CD4-positive, alpha-beta T cell treated with Interleukin-15 for 4 hours (primary cell): ENCODE results near the gene ST6GALNAC2.
"Not testable (repeated sequence)": the region's sequence is repeated elsewhere in the genome, so short reads cannot be mapped to it uniquely, and the experiment has no call there.

Experiments
- DNase-seq: peaks from one replicate; pipeline ENCODE4 v3.0.0-alpha.2; 2020; ENCODE audit warnings: low spot score

ST6GALNAC2 gene

DNA sequence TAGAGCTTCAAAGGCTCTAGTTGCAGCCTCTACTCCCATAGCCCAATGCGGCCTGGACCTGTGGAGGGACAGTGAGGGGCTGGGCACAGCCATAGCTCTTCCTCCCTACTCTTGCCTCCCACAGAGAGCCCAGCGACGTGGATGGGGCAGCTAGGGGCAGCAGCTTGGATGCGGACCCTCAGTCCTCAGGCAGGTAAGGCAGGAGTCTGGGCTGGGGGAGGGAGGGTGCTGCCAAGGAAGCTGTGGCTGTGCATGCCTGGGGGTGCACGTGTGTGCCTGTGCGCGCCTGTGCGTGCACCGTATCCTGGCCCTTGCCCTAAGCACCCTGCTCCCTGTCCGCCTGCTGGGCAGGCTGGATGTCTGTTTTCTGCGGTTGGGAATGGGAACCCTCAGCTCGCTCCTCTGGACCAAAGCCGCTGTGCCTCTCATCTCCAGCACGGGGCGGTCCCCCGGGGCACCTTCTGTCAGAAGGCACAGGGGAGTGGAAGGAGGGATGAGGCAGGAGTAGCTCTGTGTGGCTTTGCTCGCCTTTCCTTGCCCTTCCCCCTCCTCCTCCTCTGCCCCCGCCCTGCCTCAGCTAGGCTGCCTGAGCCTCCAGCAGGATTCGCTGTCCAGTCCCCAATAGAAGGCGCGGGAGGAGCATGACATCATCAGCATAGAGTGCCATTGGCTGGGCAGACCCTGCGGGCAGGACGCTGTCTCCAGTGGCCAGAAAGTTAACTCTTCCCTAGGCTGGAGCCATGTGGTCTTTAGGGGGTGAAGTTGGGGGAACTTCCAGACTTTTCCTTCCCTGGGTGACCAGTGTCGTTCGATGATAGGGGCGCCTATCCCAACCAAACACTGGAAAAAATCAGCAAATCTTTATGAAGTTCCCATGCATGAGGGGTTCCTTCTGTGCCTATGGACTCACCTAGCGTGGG, 45.0 kb downstream of the ST6GALNAC2 start:
- DNase-seq = no peak

DNA sequence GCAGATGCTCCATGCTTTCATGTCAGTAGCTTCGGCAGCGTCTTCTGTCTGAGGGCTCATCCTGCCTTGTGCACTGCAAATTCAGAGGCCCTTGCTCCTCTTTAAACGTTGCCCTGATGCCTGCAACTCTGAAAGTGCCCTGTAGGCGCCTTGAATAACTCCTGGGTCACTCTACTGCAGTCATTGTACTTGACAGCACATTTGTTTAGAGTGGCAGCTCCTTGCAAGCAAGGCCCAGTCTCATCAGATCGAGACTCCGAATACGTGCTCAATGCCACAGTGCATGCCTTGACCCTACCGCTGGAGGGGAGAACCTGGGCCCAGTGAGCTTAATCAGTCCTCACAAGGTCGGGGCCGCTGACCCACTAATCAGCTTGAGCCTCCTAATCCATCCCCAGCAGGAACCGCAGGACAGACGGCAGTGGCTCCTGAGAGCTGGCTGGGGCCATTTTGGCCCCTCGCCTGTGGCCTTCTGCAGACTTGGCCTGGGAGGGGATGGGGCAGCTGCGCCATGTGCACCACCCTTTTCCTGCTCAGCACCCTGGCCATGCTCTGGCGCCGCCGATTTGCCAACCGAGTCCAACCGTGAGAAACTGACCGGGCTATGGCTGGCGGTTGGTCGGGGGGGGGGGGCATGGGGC, 45.9 kb downstream of the ST6GALNAC2 start, which contains the start of gene PRCD:
Gene PRCD, plus strand, starts transcription at position 414 of the 641 bp plus-strand sequence. Its CDS starts 98 bp downstream, at position 512.
- DNase-seq = no peak

DNA sequence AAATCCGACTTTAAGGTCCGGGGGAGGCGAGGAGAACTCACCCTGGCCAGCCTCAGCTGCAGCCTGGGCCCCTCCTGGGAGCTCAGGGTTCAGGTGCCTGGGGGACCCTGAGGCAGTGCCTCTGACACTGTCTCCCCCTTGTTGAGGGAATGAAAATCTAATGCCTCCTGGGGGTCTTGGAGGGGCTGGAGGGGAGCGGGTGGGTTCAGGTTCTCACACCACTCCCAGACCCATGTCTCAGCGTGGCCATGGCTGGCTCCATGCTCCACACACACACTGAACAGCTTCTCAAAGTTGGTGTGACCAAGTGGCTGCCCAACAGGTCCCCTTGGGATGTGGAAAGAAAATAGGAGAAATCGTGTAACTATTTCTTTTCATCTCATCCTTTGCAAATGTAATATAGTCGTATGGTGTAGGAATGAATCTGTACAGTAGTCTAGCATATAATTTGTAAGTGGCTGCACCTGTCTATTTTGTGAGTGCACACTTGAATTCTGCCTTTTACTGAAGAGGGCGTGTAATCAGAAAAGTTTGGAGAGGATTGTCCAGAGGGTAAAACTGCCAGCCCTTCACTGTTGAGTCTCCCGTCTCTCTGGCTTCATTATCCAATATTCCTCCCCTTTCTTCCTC, 46.6 kb downstream of the ST6GALNAC2 start:
- DNase-seq = no peak

DNA sequence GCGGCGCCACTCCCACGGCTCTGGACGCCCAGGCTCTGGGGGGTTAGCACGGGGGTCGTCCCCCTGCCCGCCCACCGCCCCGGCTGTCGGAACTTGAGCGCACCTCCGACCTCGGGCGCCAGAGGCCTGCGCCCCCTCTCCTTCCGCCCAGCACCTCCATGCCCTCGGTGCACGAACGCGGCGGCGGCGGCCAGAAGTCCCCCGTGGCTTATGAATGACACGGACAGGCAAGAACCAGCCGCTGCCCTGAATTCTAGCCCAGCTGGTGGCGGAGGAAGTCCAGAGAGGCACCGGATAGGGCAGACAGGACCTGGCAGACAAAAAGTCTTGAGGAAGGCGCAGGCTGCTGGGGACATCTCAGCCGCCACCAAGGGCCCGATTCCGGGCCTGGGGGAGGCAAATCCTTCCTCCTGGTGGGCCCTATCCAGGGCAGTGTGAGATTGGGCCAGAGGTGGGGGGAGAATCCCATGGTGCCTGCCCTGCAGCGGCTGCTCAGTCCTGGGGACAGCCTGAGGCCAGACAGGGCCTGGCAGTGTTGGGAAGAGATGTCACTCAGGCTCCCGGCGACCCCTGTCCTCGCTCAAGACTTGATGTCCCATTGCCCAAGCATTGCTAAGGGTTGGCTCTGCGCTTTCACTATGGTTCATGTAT, 47.3 kb downstream of the ST6GALNAC2 start:
- no peak for DNase-seq

DNA sequence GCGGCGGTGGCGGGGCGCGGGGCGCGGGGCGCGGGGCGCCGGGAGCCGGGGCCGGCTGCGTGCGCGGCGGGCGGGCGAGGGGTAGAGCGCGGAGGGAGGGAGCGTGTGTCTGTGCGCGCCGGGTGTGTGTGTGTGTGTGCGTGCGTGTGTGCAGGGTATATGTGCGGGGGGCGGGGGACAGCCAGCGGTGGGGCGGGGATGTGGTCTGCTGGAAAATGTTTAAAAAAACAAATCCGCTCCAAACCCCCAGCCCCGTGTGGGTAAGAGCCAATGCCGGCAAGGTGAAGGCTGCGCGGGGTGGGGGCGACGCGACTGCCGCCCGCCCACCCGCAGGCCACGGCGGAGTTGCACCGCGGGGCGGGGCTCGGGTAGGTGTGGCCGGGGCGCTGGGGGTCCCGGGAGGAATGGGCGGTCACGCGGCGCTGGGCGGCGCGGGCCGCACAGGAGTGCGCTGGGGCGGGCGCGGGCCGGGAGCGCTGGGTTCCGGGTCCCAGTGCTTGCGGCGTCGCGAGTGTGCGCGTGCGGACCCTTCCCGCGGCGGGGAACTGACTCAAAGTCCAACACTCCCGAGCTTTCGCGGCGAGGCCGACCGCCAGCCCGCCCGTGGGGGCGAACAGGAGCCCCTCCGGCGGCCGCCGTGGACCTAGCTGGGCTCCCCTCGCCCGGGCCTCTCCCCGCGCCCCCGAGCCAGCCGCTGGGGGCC, 47.9 kb downstream of the ST6GALNAC2 start, which contains the start of gene CYGB:
Gene CYGB, minus strand, starts transcription at position 132 of the 703 bp plus-strand sequence. CDS start 167 bp downstream, outside the sequence.
- DNase-seq = no peak

DNA sequence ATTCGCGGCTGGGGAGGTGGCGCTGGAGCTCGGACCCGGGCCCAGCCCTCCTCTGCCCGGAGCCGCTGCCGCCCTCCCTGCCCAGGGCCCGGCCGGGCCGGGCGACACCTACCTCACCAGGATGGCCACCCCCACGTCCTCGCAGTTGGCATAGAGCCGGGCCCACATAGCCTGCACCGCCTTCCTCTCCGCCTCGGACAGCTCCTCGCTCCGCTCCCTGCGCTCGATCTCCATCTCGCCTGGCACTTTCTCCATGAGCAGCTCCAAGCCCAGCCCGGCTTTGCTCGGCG, 48.4 kb downstream of the ST6GALNAC2 start:
- no peak for DNase-seq

DNA sequence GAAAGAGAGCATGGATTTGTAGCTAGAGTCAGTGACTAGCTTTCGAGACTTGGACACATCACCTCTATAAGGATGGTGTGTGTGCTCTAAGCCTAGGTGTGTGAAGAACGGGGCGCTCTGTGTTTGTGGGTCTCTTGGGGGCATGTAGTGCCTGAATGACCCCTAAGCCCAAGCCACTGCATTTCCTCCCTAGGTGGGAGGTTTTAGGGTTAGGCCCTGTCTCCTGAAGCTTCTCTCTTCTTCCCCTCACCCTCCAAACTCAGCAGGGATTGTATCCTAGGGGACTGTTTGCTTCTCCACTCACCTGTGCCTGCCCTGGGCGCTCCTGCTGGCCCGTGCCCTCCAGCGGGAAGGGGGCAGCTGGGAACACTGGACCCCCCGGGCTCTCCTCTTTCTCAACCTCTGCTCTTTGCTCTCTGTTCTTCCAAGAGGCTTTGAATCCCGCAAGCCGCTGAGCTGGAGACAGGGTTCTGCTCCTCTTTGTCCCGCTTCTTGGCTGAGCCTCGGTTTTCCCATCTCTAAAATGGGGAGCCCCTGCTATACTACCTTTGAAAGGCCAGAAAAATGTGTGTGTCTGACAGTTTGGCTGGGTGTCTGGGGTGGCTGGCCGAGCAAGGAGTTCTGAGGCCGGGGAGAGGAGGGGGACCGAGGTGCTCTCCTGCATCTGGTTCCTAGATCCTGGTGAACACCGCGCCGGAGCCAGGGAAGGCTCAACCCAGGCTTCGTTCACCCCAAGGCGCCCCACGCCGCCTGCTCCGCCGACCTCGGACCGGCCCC, 49.0 kb downstream of the ST6GALNAC2 start:
- no peak for DNase-seq

DNA sequence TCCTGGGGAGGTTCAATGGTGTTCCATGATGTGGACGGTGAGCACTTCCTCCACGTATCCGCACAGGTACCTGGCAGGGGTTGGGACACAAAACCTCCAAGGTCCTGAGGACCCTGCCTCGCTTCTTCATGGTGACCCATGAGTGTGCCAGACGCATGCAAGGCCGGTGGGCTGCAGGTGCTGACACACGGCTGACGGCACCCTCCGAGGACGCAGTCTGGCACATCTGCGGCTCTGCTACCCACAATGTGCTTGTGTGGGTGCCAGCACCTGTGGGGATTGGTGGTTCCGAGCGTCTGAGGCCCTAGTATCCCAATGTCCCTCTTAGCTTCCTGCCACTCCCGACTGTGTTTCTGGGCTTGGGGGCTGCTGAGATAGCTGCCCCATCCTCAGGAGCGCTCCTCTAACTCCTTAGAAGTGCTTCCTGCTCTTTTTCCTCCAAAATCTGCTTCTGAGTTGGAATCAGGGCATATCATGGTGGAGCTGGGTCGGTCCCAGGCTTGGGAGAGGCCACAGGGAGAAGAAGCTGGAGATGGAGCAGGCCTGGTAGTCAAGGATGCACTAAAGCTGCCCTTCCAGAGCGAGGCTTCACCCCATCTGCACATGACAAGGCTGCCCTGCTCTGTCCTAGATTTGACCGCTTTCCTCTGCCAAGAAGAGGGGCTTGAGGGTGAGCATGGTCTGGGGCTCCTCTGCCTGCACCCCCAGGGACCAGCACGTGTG, 49.7 kb downstream of the ST6GALNAC2 start:
- no peak for DNase-seq

DNA sequence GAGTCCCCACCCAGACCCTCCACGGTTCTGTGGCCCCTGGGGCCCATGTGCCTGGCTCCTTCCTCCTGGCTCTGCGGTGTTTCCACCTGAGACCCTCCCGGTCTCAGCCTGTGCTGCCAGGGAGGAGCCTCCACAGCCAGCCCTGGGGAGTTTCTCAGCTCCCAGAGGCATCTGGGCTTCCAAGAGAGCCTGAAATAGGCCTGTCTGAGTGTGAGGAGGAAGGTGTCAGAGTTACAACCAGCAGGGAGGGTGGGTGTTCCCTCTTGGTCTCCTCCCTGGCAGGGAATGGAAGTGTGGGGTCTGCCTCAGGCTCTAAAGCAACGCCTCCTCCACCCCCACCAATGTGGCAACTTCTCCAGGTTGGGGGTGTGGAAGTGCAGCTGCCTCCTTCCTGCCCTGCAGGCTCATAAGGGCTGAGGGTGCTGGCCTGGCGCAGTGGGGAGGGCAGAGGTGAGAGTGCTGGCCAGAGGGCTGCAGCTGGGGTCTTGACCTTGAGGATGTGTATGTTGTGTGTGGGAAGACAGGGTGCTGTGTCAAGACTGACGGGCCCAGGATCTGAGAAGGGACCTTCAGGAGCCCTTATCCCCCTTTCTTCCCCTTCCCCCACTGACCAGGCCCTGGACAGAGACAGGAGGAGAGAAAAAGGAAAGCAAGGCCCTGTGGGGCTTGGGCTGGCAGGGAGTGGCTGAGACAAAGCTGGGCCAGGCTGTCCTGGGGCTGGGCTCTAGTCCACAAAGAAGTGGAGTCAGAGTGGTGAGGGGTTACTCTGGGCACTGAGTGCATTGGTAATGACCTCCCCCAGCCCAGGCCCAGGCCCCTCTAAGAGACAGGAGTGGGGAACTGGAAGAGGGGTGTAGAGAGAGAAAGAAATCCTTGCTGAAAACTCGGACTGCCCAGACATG, 50.6 kb downstream of the ST6GALNAC2 start:
- DNase-seq = no peak

DNA sequence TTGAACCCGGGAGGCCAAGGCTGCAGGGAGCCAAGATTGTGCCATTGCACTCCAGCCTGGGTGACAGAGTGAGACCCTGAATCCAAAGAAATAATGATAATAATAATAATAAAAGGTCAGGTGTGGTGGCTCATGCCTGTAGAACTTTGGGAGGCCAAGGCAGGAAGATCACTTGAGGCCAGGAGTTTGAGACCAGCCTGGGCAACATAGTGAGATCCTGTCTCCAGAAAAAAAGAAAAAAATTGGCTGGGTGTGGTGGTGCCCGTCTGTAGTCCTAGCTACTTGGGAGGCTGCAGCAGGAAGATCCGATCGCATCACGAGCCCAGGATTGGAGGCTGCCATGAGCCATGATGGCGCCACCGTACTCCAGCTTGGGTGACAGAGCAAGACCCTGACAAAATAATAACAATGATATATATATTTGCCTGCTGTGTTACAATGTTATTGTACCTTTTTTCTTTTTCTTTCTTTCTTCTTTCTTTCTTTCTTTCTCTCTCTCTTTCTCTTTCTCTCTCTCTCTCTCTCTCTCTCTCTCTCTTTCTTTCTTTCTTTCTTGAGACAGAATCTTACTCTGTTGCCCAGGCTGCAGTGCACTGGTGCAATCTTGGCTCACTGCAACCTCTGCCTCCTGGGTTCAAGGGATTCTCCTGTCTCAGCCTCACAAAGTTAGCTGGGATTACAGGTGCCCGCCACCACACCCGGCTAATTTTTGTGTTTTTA, 51.9 kb downstream of the ST6GALNAC2 start:
- not testable (repeated sequence) for DNase-seq

DNA sequence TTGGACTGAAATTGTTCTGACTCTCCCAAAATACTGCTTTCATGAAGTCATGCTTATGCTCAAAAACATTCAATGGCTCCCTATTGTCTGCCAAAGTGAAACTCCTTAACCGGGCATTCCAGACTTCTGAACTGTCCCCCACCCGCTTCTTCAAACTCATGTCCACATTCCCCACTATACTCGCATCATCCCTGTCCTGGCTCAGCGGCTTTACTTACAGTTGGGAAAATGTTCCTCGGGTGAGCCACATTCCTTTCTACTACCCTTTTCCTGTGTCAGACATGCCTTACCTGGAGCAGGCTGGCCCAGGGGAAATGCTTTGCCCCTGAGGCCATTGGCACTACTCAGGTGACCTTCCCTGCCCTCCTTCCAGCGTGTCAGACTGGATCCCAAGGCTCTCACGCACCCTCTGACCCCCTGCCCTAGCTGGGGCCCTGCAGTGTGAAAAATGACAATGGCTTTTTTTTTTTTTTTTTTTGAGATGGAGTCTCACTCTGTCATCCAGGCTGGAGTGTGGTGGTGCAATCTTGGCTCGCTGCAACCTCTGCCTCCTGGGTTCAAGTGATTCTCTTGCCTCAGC, 53.5 kb downstream of the ST6GALNAC2 start:
- DNase-seq = no peak

DNA sequence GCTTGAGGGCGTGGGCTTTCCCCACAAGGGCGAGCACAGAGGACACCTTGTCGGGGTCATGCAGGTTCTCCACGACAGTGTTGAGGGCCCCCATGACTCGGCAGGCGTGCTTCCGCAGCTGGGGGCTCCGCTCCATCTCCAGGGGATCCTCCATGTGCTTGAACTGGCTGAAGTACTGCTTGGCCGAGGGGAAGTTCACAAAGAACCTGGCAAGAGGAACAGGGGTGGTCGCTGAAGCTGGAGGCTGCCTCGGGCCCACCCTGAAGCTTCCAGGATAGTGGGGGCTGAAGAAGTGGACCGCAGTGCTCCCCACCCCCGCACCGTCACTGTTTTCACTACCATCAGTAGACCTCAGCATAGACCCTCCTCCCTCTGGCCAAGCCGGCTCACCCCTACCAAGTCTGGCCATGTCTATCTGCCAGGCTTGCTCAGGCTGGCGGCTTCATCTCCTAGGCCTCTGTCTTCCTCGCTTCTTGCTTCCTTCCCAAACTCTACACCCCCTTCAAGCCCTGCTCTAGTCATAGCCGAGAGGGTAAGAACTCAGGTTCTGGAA, 54.1 kb downstream of the ST6GALNAC2 start:
- DNase-seq = no peak

DNA sequence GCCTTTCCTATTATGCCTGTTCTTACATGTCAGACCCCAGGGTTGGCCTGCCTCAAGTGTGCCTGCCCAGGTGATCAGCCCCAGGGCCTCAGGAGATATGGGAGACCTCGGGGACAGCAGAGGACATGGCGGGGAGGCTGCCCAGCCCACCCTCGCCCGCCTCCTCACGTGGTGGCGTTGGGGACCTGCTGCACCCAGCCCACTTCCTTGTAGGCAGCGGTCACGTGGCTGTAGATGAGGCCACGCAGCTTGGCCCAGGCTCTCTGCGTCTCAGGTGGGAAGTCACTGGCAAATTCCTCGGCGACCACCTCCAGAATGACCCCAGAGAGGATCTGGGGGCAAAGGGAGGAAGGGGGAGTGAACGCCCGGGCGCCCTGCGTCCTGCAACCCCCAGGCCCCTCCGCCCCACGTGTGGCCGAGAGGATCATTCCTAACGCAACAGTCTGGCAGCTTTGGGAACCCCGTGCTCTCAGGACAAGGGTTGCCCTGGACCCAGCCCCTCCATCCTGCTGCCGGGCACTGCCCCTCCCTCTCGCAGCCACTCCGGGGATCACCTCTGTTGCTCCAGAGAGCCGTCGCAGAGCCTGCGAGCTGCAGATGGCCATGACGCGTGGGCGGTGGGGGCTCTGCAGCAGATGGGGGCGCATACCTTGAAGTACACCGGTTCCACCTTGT, 54.7 kb downstream of the ST6GALNAC2 start:
- no peak for DNase-seq

DNA sequence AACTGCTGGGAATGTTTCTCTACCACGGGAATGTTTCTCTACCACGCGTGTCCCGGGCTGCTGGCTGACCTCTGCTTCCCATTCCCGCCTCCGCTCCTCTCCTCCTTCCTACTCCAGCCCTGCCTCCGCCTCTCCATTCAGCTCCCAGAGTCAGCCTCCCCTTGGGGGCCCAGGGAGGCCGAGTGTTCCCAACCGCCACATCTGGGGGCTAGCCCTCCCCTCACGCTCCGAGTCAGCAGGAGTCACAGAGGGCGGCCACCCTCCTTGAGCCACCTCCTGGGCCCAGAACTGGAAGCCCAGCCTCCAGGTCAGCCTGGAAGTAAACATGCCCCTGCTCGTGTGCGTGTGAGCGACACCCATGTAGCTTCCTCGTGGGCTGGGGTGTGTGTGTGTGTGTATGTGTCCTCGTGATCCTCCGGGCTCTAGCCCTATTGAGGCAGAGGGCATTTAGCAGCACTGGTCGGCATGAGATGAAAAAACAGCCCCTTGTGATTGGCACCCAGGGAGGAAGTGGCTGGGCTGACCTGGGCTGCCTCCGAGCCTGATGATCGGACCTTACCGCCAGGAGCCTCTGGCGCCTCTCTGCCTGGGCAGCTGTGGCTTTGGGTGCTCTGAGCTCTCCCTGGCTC, 55.5 kb downstream of the ST6GALNAC2 start:
- no peak for DNase-seq

DNA sequence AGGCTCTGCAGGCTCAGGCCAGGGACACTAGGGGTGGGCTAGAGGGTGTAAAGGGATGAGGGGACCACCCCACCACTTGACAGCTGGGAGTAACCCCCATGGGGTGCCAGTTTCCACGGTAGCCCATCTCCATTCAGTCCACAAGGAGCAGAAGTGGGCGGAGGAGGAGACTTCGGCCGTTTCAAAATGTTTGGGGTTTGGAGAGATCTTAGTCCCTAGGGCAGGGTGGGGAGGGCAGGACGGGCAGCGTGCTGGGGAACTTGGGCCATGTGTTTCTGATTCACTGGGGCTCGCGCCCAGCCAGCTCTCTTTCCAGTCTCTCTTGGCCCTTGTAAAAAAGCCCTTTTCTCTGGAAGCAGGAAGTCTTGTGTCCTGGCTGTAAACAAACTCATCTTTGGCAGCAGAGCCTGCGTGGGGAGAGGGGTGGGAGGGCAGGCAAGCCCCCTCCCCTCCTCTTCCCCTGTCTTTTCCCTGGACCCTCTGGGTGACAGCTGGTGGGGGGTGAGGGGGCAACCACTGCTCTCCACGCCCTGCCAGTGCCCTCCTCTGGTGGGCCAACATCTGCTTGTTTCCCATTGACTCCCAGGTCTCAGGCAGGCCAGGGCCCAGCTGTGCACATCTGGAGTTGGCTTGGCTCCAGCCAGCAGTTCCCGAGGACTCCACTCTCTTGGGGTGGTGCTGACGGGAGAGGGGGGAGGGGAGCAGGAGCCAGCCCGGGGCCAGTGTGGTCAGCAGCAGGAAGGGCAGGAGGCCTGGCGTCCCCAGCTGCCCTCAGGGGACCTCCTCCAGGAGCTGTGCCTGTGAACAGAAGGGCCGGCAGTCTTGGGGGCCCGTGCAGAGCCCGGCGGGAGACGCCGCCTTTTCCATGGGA, 56.2 kb downstream of the ST6GALNAC2 start:
- DNase-seq = no peak
